Heart left ventricle (tissue), 13 donors: ENCODE data around the gene RNU11.

Experiments
- POLR2A ChIP-seq, 2 donors: fragments of 450-650 bp; IDR thresholded peaks; one replicate each; pipeline ENCODE4 v1.6.1; 2017; ENCODE audit warnings: antibody characterized with exemption in 2 of 2, mild to moderate bottlenecking in 2 of 2, moderate library complexity in 2 of 2
- TF ChIP-seq, protein P1 (sequence below), 12 donors: fragments of 200-600 bp; sonication (generic) in 4 of 12; IDR thresholded peaks; one replicate each; pipeline versions ENCODE4 v1.5.0 to v1.8.0; 2018 to 2022; ENCODE audit warnings: antibody characterized with exemption in 12 of 12, mild to moderate bottlenecking in 5 of 12
- donor health status: ischemic (EF 13 %, LVEDD 7.1; RV severe dilation, severe dysfunction).
- donor health status: DM: no; HTN: yes; CAD: no.
- donor health status: DM: no; HTN: no; CAD: no.
- donor health status: ischemic (EF 25% LVEDD 6.9; RV normal size, moderate dysfunction).
- donor health status: ischemic (EF 25% LVEDD 5.7; RV mildly dilated, moderate dysfunction).
- donor health status: ischemic (EF 35%, LVEDD 5.7; RV mildly dilated, moderate dysfunction).
- donor health status: nonischemic (EF 11% LVEDD 7.7; RV severe dilation, severe dysfunction).
- donor health status: DM: yes; HTN: yes; CAD: no.
- donor health status: PGD.
- donor health status: ischemic (EF 29% LVEDD 5.4; RV normal size, mild dysfunction).
- donor health status: nonischemic (EF 23%, LVEDD 6.1; RV moderate dilation, normal function).

DNA sequence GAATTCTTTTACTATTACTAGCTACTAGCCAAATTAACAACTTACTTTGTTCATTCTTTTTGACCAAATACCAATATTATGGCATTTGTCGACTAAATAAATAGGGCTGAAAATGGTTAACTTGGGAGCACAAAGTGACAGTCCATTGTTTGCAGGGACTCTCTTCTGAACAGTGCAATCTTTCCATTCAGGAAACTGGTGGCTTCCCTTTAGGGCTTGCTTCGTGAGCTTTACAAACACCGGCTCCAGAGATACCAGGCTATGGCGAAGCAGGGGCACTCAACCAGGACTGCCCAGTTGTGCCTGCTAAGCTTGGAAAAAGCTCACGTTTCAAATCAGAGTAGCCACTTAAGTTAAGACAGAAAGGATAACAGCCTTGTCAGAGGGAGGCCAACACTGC, 44.0 kb upstream of the RNU11 start:
- TF ChIP-seq, protein P1, sequence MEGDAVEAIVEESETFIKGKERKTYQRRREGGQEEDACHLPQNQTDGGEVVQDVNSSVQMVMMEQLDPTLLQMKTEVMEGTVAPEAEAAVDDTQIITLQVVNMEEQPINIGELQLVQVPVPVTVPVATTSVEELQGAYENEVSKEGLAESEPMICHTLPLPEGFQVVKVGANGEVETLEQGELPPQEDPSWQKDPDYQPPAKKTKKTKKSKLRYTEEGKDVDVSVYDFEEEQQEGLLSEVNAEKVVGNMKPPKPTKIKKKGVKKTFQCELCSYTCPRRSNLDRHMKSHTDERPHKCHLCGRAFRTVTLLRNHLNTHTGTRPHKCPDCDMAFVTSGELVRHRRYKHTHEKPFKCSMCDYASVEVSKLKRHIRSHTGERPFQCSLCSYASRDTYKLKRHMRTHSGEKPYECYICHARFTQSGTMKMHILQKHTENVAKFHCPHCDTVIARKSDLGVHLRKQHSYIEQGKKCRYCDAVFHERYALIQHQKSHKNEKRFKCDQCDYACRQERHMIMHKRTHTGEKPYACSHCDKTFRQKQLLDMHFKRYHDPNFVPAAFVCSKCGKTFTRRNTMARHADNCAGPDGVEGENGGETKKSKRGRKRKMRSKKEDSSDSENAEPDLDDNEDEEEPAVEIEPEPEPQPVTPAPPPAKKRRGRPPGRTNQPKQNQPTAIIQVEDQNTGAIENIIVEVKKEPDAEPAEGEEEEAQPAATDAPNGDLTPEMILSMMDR (IDR thresholded peaks at IDR 0.05): no peak
- TF ChIP-seq POLR2A (IDR thresholded peaks at IDR 0.05): no peak
